CD4-positive, alpha-beta T cell treated with Interferon gamma for 1 hour (primary cell): ENCODE measurements around the gene TNRC6B.
"Not testable (repeated sequence)": the region's sequence is repeated elsewhere in the genome, so short reads cannot be mapped to it uniquely, and the experiment has no call there.

ENCODE experiments used
- DNase-seq: peaks from one replicate; pipeline ENCODE4 v3.0.0-alpha.2; 2020

The TNRC6B gene

DNA sequence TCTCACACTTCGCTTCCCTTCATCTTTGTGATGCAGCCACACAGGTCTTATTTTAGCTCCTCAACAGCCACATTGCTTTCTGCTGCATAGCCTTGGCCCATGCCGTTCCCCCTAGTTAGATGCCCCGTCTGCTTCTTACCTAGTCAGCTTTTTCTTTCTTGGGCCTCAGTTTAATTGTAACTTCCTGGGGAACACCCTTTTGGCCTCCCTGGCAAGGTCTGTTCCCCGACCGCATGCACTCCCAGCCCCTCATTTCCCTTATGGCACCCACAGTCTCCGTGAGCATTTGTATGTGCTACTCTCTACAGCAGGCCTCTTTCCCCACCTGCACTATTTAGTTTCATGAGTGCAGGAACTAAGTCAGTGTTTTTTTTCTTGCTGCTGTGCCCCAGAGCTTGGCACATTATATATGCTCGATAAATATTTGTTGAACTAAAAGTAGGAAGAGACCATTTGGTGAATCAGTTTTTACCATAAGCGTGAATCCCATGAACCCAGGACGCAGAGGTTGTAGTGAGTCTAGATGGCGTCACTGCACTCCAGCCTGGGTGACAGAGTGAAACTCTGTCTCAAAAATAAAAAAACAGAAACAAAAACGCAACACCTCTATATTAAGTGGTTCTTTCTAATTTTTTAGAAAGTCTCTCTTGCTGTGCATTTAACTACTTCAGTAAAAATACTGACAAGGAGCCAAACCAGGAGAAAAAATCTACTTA, 38.5 kb downstream of the TNRC6B start:
- peak; percentile 11 for DNase-seq

DNA sequence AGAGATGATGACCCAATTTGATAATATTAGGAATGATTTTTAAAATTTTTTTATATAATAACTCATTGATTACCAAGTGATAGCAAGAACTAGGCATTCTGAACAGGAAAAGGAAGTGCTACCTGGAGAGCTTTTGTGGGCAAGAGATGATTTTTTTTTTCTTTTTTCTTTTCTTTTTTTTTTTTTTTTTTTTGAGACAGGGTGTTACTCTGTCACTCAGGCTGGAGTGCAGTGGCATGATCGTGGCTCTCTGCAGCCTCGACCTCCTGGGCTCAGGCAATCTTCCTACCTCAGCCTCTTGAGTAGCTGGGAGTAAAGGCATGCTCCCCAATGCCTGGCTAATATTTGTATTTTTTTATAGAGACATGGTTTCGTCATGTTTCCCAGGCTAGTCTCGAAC, 40.4 kb downstream of the TNRC6B start:
- no peak for DNase-seq

DNA sequence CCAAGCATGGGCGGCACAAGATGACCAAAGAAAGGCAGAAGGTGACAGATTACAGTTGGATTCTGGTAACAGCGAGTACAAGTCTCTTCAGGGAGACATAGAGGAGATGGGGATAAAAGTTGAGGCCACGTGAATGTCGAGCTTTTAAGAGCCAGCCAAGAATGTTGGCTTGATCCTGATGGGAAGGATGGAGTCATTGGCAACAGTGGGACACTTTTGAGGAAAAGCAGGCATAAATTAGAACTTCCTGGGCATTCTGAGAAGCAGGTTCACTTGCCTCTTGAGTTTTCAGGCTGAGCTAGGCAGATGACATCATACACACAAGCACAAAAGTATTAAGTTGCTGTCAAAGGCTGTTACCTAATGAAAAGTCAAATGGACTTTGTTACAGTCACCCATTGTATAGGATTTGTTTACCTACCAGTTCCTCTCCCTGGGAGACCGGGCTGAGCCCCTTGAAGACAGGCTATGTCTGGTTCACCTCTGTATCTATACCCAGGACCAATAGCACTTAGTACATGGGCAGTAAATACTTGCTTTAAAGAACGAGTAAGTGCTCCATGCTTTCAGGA, 41.1 kb downstream of the TNRC6B start:
- DNase-seq: no peak

DNA sequence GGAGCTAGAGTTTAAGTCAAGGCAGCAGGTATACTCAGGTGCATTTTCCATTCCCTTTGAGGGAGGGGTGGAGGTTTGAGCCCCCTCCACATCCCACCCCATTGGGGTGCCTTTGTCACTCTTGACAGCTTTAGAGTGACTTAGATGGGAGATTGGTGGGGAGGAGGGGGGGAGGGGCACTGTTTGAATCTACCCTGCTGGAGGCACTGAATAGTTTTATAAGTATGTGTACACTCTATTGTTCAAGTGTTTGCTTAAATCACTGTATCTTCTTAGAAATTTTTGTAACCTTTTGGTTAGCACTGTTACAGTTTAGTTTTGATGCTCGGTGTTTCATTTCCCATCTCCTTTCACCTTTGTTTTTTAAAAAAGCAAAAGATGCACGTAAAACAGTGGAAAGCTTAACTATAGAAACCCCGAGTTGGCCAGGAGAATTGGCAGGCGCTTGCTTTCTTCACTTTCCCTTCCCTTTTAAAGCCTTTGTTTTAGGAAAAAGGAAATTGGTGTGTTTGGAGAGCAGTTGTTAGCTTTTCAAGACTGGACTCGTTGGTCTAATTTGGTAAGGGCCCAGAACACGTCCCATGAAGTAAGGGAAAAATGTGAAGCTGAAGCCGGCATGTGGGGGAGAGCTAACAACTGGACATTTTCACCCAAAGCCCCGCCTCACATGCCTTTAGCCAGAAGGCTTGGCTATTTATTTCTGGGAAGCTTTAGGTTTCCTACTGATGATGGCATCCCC, 42.8 kb downstream of the TNRC6B start:
- no peak for DNase-seq

DNA sequence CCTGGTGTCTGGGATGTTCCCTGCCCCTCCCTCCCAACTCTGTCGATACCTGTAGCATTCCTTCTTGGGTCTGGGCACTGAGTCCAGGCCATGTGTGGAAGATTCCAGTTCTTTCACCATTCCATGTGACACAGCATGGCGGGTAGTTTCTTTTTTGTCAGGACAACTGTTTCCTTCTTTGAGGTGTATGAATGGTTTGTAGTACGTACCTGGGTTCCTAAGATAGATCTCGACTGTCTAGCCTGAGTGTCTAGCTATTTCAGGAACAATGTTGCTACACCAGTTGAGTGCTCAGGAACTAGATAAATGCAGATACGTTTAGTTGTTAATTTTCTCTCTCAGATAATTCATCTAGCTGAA, 43.3 kb downstream of the TNRC6B start:
- no peak for DNase-seq

DNA sequence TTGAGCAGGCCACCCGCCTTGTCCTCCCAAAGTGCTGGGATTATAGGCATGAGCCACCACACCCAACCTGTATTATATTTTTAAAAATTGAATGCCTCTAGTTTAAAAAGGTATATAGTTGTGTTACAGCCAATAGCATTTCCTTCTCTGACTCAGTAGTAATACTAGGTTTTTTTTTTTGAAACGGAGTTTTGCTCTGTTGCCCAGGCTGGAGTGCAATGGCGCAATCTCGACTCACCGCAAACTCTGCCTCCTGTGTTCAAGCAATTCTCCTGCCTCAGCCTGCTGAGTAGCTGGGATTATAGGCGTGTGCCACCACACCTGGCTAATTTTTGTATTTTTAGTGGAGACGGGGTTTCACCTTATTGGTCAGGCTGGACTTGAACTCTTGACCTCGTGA, 45.3 kb downstream of the TNRC6B start:
- not testable (repeated sequence) for DNase-seq

DNA sequence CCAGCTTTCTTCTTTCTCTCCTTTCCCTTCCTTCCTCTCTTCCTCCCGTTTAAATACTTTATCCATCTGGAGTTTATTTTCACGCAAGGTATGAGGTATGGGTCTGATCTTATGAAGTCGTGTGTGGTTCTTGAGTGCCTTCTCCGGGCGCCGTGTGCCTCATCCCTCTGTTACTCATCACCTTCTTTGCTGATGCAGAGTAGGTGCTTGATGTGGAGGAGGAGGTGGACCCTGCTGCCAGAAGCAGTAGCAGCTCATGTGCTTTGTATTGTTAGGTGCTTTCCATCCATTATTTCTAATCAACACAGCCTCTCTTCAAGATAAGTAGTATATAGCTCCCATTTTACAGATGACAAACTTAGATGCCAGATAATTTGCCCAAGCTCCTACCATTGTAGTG, 47.0 kb downstream of the TNRC6B start:
- DNase-seq: no peak

DNA sequence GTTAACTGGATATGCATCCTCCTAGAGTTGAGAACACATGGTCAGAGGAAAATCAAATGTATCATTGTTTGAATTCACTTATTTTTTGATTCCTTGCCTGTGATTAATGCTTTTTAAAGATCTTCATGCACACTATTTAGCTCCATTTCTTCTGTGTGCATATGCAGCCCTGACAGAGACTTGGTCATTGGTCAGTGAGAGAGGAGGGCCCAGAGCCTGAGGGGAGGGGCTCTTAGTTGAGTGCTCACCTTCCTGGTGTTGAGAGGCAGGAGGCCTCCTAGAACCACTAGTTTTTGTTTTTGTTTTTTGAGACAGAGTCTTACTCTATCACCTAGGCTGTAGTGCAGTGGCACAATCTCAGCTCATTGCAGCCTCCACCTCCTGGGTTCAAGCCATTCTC, 48.9 kb downstream of the TNRC6B start:
- DNase-seq: no peak

DNA sequence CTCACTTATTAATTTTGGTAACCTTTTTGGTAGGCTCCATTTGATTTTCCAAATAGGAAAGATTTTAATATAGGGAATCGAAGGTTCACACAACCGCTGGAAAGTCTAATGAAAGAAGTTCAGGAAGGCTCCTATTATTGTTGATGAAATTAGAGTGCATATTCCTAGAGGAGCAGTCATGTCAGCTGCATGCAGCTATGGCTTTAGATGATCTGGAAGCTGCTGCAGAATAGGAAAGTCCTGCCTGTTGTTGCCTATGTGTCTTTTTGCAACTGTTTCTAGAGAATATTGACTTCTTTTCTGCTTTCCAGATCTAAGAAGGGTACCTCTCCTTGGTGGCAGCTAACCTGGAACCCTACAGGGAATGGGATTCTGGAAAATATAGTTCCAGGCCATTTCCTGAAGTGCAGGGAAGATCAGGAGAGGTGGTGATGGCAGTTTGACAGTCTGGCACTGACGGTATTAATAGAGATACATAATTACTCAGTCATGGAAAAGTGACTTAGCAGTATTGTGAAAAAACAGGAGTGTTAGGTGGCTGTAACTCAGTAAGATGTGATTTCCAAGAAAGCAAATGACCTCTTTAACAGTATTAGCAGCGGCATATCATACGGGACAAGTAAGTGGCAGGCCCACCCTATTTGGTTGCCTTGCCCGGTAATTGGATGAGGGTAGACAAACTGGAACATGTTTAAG, 54.0 kb downstream of the TNRC6B start:
- no peak for DNase-seq

DNA sequence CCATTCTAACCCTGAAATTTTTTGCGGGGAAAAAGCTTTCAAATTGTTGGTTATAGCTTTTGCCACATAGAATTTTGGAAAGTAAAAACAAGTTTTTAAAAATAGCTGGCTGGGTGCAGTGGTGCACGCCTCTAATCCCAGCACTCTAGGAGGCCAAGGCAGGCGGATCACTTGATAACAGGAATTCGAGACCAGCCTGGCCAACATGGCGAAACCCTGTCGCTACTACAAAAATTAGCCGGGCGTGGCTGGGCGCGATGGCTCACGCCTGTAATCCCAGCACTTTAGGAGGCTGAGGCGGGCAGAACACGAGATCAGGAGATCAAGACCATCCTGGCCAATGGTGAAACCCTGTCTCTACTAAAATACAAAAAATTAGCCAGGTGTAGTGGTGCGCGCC, 54.9 kb downstream of the TNRC6B start:
- no peak for DNase-seq

DNA sequence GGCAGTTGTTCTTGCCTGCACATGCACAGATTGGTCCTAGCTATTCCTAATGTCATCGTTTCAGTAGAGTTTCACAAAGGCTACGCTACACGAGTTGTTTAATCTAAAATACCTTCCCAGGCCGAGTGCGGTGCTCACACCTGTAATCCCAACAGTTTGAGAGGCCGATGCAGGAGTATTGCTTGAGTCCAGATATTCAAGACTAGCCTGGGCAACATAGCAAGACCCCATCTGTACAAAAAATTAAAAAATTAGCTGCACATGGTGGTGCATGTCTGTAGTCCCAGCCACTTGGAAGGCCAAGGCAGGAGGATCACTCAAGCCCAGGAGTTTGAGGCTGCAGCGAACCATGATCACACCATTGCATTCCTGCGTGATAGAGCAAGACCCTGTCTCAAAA, 56.2 kb downstream of the TNRC6B start:
- no peak for DNase-seq

DNA sequence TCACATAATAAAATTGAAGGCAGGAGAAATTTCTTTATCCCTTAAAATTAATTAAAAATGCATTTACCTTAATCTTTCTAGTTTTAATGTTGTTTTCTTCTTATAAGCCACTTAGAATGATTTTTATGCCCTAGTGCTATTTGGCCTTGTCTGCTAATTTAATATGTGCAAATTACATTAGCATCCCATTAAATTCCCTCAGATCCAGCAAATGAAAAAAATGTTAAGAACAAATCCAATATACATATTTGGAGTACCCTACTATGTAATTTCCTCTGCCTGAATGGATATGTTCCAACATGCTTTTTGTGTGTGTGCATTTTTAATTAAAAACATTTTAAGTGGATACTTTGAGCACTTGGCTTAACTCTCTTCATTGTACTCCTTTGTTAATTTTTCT, 56.9 kb downstream of the TNRC6B start:
- no peak for DNase-seq

DNA sequence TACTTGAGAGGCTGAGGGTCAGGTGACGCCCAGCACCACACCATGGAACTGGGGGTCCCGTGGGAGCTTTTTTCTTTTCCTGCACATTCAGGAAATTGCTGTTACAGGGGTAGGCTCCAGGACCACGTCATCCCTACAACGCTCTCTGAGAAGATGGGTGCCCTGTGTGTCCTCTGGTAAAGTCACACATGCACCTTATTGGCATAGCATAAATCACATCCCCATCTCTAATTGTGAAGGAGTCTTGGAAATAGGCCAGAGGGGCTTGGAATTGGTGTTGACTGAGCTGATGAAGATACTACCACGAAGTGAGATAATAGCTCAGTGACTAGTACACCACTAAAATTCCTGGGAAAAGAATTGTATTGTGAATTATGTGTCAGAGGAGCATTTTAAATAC, 57.6 kb downstream of the TNRC6B start:
- DNase-seq: no peak

DNA sequence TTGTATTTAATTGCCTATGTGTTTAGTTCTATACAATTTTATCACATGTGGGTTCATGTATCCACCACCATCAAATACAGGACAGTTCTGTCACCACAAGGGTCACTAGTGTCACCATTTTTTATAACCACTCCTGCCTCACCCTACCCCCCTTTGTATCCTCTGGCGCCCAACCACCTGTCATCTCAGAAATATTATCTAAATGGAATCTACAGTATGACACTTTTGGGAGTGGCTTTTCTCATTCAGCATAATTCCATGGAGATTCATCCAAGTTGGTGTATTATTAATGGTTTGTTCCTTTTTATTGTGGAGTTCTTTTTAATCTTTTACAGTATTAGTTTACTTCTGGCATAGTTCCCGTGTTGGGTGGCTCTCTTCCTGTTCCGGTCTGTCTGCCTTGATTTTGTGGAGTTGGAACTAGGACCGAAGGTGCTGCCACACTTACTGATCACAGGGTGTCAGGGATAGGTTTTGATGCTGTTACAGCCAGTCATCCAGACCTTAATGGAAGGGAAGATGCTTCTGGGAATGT, 58.5 kb downstream of the TNRC6B start:
- DNase-seq: no peak

DNA sequence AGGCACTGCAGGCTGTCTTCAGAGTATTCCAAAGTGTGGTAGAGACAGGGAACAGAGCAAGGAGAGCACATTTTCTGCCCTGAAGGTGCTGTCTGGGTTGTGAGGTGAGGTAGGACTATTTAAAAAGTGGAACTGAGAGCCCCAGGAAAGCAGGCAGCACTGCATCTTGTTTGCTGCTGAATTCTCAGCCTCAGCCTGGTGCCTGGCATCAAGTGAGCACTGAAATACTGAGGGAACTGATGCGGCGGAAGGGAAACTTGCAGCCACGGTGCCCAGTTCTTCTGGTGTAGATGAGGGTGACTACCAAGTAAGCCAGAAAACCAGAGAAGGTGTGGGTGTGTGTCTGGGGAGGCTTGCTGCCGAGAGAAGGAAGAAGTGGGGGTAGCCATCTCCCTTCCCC, 59.5 kb downstream of the TNRC6B start:
- no peak for DNase-seq

DNA sequence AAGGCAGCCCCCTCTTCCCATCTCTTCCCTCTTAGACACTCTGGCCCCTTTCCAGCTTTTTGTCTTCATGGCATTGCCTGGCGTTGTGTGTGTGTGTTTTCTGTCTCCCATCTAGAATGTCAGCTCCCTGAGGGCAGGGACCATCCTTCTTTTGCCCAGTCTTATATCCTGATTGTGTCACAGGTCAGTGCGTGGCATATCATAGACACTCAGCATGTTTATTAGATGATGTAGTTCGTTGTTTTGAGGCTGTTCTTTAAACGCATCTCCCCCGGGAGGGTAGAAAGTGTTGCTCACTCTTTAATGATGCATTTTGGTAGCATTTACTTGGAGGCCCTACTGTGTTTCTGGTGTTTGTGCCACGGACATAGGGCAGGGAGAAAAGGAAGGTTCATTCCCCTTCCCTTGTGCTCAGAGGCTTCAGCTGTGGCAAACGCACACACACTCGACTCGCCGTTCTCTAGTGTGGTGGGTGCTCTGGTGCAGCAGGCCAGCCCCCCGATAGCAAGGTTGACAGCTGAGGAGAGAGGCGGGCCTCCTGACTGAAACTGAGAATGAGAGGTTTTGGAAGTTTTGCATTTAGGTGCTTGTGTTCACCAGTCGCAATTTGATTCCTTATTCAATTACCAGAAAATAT, 60.2 kb downstream of the TNRC6B start:
- DNase-seq: no peak

DNA sequence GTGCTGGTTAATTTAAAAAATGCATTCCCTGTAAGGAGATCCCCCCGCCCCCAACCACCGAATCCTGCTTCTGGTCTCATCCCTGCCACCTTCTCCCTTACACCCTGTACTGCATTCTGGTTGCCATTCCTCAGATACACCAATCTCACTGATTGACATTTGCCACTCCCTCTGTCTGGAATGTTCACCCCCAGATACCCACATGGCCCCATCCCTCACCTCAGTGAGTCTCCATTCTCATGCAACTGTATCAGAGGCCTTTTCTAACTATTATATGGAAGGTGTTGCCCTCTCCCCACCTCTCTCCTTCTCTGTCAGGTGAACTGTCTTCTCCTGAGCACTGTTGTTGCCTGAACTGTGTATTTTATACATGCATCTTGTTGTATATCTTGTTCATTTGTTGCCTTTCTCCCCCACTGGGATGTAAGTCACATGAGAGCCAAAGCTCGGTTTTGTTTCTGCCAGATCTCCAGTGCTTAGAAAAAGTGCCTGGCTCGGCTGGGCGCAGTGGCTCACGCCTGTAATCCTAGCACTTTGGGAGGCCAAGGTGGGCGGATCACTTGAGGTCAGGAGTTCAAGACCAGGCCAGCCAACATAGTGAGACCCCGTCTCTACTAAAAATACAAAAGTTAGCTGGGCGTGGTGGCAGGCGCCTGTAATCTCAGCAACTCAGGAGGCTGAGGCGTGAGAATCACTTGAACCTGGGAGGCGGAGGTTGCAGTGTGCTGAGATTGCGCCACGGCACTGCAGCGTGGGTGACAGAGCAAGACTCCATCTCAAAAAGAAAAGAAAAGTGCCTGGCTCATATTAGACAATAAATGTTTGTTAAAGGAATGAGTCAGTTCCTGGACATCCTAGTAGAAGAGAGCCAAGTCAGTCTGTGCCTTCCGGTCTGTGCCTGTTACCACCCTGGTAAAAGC, 61.0 kb downstream of the TNRC6B start:
- no peak for DNase-seq

DNA sequence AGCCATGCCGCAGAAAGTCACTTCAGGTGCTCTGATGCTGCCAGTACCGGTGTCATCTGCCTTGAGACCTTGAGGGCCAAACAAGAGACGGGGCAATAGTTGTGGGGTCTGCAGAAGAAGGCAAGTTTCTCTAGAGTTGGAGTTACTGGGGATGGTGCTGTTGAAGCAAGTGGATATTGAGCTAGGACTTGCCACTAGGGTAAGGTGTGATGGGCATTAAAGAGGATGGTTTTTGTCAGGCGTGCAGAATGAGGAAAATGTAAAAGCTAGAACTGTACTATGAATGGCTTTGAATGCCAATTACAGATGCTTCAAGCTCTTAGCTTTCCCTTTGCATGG, 61.6 kb downstream of the TNRC6B start:
- no peak for DNase-seq

DNA sequence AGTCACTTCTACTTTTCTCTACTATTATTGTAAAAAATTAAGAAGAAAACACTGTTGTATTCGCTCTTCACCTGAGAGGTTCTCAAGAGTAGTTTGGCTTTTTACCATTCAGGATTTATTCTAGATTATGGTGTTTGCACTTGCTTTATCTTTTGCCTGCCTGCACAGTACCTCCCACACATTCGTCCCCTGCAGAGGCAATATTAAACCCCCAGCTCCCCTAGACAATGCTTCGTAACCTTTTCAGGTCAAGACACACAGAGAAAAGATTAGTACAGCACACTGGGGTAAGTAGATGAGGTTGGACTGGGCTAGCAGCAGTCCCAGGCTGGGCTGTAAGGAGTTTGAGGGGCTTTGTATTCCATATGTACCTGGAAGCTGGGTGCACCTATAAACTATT, 62.4 kb downstream of the TNRC6B start:
- DNase-seq: no peak

DNA sequence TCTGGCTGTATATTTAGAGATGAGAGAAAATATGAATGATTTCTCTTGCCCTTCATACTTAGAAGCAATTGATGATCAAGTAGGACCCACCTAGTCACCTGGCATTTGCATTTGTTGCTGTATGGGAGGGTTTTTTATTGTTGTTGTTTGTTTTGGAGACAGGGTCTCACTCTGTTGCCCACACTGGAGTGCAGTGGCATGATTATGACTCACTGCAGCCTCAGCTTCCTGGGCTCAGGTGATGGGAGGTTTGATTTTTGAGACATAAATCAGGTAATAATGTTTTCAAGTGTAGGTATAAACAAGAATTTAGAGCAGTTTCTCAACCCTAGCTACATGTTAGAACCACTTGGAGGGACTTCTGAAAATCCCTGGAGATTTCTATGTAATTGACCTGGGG, 63.0 kb downstream of the TNRC6B start:
- DNase-seq: no peak

DNA sequence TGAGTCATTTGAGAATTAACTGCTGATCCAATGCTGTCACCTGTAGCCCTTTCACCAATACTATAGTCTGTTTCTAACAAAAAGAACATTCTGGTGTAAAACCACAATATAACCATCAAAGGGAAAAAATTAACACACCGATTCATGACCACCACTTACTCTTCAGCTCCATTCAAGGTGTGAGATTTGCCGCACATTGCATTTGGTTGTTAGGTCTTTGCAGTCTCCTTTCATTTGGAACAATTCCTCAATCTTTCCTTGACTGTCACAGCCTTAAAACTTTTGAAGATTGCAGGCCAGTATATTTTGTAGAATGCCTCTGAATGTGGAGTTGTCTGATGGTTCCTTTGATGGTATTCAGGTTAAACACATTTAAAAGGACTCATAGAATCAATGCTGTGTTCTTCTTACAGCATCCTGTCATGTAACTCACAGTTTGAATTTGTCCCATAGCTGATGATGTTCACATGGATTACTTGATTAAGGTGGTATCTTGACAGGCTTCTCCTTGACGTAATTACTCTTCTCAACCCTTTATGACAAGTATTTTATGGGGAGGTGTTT, 63.6 kb downstream of the TNRC6B start:
- no peak for DNase-seq

DNA sequence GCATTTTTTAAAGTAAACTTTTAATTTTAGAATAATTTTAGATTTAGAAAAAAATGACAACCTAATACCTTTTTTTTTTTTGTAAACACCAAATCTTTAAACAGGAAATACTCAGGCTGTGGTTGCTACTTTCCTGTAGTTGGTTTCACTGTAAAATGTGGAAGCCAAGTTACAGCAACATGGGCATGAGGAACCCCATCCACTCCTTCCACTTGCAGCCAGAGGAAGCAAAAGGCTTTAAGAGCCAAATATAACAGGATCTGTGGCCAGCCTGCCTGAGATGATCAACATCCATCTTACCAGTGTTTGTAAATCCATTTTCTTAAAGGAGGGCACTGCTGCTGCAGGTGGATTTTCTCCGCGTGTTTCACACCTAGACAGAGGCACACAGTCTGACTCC, 66.2 kb downstream of the TNRC6B start:
- DNase-seq: no peak
